Panc1 (cell line): ENCODE measurements around the gene KCNMA1.

Source experiments
- CTCF ChIP-seq: fragments of 450-650 bp; IDR thresholded peaks from 2 replicates; pipeline ENCODE4 v1.5.1; 2017; ENCODE audit warnings: mild to moderate bottlenecking
- POLR2AphosphoS5 ChIP-seq: IDR thresholded peaks from 2 replicates; pipeline ENCODE4 v1.6.1; 2012; ENCODE audit warnings: mild to moderate bottlenecking, low read depth, low read length, moderate library complexity

DNA sequence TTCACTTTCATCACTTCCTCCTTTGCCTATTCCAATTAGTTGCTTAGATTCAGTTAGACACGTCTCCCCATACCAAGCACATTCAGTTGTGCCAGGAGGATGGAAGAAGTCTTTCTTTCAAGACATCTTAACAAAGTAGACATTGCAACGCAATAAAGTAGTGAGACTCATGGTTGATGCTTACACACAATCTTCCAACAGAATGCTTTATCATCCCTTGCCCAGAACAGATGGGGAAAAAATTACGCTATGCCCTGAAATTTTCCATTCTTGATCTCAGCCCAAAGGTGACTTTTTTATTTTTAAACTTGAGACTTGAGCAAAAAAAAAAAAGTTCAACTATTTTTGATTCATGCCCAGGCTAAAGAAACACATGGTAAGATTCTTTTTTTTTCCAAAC is 74.9 kb downstream of the KCNMA1 start:
- no peak for TF ChIP-seq CTCF
- TF ChIP-seq POLR2AphosphoS5 = no peak
